ENCODE measurements around the gene APOC3.

The APOC3 gene

GRCh38 chr11:116881143-116881542 lies 51.4 kb downstream of the APOC3 start:
- DNase-seq, result no peak

- no peak for DNase-seq
Observed at GRCh38 chr11:116882386-116882785, 52.7 kb downstream of the APOC3 start.

Data from effector CD8-positive, alpha-beta T cell (primary cell).